Right renal pelvis (tissue), 4 donors: ENCODE data around the gene PLCB4. TPM values are rescaled to one million over a fixed set of nuclear protein-coding genes. Genes with fewer than 3 reads are reported as not detected.

Experiments used
- DNase-seq, 4 donors: peaks; one replicate each; pipeline ENCODE4 v3.0.0-alpha.2; 2013; ENCODE audit warnings: low read depth in 4 of 4, low spot score in 3 of 4, missing footprints in 1 of 4
- polyA plus RNA-seq, 4 donors: library from polyadenylated mRNA; unstranded; fragments of 120-200 nt; gene quantifications; one replicate each; pipeline ENCODE4 v1.2.1, GENCODE V29; 2013; ENCODE audit not compliant: insufficient read length in 4 of 4

The PLCB4 gene
- polyA plus RNA-seq, 4 donors, result 12.2 to 15.1 (median 14.0) TPM

DNA sequence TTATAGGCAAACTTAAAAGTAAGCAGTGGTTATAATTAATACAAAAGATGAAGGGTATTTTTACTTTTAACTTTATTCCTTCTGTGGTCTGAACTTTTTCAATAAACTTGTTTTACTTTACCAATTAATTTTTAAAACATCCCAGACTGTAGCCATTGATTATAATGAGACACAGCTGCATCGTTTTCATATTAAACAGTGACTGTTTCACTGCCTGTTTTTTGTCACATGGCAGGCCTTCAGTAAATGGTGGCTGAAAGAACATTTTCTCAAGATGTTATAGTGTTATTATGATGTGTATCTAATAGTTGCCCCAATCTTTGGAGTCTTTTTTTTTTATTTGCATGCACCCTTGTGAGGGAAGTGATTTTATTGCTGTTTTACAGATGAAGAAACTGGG, 95.1 kb downstream of the PLCB4 start:
- DNase-seq, result no peak

DNA sequence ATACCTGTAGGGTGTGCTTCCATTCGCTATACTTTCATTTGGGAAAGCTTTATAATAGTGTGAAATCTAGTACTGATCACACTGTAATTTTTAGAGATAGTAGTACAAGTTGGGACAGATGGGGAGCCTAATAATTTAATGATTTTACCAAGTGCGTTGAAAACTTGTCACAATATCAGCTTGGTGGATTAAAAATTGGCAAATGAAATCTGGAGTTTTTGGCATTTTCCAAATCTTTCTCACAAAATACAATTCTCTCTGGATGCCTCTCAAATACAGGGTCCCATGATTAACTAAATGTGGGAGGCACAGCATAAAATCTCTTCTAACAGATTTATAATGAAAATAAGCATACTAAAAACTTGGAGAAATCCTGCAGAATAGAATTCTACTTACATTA, 96.4 kb downstream of the PLCB4 start:
- no peak for DNase-seq

DNA sequence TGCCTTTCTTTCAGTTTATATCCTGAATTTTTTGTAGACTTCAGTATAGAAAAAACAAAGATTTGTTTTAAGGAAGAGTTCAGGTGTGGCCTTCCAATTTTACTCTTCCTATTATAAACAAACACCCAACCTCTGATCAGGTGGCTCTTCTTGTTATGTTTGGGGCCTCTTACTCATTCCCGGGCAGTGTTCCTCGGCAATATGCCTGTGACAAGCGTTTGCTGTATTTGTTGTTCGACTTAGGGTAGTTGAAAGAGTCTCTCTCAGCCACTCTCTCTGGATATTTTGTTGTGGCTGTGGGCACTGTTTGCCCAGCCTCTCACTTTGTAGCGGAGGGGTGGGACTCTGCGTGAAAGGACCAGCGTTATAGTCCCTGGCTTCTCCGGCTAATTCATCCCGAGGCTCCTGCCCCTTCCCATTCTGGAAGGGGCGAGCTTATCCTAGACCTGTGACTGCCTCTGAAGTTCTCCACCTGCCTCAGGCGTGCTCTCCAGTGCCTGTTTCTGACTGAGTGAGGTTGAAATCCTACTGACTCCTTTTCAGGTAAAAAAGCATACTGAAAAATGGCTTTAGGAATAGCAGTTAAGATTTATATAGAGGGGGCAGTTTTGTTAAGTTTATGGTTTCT, 97.4 kb downstream of the PLCB4 start:
- no peak for DNase-seq

DNA sequence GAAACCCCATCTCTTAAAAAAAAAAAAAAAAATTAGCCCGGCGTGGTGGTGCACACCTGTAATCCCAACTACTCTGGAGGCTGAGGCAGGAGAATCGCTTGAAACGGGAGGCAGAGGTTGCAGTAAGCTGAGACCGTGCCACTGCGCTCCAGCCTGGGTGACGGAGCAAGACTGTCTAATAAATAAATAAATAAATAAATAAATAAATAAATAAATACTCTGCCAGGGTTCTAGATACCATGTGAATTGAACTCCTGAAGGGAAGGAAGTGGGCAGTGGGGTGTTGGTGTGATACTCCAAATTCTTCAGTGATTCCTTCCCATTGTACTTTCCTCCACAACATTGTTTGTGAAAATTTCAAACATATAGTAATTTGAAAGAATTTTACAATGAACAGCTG, 100.5 kb downstream of the PLCB4 start:
- no peak for DNase-seq

GRCh38 chr20:9172851-9173250, 104.0 kb downstream of the PLCB4 start:
- peak in 1 of 4 donors; percentile 11 for DNase-seq

- DNase-seq, result no peak
Observed at GRCh38 chr20:9177278-9177677, 108.4 kb downstream of the PLCB4 start.

DNA sequence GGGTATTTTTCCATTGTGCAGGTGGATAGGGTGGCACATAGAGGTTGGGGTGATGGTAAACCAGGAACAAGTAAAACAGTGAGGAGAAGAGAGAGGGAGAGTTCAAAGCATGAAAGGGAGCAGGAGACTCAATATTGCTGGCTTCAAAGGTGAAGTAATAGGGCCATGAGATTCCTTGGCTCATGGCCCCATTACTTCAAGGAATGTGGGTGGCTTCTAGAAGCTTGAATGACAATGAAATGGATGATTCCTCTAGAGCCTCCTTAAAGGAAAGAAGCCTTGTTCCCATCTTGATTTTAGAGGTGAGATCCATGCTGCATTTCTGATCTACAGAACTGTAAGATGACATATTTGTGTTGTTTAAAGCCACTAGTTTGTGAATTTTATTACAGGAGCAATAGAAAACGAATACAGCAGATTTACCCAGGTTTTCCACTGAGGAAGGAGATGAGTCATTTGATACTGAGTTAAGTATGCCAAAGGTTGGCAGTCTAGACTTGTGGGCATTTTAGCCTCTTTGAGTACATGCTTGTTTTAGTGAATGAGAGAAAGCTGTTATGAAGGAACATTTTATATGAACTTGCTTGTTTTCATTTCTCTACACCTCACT, 110.4 kb downstream of the PLCB4 start:
- DNase-seq, result no peak

DNA sequence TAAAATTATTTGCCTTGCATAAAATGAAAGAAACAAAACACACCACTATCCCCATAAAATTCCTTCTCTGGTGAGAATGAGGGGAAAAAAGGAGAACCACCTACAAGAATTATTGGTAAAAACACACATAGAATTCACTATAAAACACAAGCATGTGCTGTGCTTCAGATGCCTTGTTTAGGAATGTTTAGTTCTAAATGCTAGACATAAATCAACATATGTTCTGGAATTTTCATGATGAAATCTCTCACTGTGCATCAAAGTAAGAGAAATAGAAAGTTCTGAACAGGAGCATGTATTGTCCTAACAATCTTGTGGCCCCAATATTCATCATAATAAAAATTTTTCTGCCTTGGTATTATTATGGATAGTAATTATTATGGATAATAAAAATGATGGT, 111.0 kb downstream of the PLCB4 start:
- no peak for DNase-seq

DNA sequence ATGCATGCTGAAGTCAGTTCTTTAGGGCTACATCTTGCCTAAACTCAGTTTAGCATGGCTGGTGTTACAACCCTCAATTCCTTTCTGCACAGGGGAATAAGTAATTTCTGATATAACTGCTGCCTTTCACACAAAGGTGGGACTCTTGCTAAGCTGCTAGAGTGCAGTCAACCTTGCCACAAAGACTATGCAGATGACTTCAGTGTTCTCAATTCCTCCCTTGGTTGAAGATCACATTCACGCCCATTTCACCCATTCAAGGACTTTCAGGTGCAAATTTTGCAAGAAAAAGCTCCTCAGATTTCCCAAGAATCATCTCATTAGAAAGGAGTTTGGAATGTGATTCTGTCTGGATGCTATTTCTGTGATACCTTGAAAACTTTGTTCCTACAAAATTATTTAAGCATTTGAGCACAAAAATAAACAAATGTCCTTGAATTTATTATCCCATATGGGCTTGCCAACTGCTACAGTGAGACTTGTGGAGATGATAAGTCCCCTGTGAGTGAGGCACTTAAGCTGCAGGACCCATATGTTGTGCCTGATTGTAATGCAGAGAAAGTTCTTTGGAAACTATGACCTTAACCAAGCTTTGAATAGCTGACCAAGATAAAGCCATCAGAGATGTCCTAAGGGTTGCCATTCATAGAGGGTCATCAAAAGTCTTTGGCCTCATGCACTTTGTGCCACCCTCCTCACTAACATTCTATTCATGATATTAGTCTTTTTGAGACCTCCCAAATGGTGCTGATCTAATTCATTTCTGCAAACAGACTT, 111.8 kb downstream of the PLCB4 start:
- no peak for DNase-seq

DNA sequence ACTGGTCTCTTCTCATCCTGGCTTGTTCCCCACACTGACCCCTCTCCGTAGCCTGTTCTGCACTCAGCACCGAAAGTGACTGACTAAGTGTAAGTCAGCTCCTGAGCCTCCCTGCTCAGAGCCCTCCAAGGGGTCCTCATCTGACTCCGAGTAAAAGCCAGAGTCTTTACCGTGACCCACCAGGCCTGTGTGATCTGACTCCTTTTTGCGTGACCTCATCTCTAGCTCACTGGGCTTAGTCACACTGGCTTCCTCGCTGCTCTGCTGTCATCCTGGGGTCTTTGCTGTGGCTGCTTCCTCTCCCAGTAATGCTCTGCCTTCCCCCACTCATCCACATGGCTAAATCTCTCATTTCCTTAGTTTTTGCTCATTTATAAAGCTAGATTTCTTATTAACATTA, 116.6 kb downstream of the PLCB4 start:
- DNase-seq, result no peak

DNA sequence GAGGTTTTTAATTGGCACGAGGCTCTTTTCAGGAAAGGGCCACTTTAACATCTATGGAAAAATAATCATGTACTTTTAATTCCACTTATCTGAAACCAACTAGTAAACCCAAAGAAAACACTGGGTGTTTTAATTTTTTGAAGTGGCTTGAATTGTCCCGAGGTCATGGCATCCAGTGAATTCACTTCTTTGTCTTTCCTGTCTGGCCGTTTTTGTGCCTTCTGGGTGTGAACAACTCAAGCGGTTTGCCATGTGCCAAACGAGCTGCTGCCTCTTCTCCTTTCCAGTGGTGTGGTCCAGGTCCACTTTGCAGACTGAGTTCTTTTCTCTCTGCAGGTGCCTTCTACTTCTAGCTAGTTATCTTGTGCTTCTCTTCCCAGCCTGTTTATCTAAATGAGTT, 117.5 kb downstream of the PLCB4 start:
- no peak for DNase-seq

DNA sequence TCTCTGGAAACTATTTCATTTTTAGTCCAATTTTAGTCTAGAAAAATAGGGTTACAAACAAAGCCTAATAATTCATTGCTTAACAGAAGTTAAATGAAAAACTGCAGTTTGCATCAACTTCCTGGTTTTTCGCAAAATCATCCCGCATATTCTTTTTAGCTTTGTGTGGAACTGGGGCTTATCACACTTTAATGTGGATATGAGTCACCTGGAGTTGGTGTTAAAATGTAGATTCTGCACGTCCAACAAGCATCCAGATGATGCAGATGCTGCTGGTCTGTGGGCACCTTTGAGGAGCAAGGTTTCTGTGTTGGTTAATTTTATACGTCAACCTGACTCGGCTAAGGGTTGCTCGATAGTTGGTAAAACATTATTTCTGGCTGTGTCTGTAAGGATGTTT, 126.1 kb downstream of the PLCB4 start:
- no peak for DNase-seq

- no peak for DNase-seq
Observed at GRCh38 chr20:9196110-9196509, 127.2 kb downstream of the PLCB4 start.

GRCh38 chr20:9198460-9198859, 129.6 kb downstream of the PLCB4 start:
- no peak for DNase-seq

DNA sequence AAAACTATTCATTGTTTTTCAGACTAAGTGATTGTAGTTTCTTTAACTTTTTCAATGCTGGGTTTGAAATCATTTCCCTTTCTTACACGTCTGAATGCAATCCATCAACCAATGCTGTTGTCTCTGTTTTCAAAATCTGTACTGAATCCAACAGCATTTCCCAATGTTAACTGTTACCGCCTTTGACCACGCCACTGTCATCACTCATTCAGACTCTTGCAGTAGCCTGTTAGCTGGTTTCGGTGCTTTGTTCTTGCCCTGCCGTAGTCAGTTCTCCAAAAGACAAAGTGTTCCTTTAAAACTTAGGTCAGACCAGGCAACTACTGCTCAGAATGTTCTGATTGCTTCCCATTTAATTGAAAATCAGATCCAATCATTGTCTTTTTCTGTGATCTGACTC, 131.3 kb downstream of the PLCB4 start:
- DNase-seq, result no peak

DNA sequence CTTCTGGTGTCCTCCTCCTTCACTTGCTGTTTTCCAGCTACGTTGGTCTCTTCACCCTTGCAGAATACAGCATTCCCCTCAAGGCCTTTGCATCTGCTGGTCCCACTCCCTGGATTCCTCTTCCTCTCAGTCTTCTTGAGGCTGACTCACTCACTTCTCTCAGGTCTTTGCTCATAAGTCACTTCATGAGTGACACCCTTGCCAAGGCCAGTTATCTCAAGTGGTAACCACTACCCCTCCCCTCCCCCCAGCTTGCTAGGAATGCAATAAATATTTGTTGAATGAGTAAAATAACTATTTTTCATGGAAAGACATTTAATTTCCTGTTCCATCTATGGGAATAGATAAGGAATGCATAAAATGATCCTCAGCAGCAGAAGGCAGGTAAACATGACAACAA, 131.7 kb downstream of the PLCB4 start:
- DNase-seq, result no peak

DNA sequence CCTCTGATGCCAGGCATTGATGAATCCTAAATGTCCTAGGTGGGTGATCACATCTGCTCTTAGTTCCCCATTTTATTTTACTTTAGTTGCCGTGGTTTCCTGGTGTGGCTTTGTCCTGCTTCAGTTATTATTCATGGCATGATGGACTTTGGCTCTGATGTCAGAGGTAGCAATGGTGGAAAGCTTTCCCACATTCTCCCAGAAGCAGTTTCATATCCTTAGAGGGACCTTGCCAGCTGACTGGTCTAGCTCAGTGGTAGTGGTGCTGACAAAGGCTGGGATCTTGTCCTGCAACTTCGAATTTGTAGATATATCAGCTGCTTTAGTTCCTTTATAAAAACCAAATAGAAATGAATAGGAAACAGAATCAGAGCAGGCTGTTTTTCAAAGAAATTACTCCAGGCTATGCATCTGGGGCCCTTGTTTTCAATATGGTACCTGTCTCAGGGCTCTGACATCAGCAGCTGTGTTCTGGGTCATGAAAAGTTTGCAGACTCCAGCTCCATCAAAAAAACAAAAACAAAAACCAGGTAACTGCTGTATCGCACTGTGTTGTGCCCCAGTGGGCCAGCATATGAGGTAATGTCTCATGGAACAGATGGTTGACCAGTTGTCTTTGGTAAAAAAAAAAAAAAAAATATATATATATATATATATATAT, 133.7 kb downstream of the PLCB4 start:
- DNase-seq, result no peak

DNA sequence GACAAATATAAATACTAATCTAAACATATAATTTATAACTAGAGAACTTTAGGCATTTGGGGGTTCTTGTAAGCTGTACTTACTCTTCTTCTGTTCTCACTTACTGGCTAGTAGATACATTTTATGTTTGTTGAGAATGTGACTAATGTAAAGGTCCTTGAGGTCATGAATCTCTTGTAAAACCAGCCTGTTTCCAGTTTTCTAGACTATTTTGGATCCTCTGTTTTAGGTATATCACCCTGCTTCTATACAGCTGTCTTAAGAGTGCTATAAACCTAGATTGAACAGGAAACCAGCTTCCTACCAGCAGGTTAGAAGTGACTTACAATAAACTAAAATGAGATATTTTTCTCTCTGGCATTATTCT, 134.2 kb downstream of the PLCB4 start:
- DNase-seq, result no peak

GRCh38 chr20:9204979-9205378, 136.1 kb downstream of the PLCB4 start:
- no peak for DNase-seq

GRCh38 chr20:9206486-9206885, 137.6 kb downstream of the PLCB4 start:
- no peak for DNase-seq

DNA sequence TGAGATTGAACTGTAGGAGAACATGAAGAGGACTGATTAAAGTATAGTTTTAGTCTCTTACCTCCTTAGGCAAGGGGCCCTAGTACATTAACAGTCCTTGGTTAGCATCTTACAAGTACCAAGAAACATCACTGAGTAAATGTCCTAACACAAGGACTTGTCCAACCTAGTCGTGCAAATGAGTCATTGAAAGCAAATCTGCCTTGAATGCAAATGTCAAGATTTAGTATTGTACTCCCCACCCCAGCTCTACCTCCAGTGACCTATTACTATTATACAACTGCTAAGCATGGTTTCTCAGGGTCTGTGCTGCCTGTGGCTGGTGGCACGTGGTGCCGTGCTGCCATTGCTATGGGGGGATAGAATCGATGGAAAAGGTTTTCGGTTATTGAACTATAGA, 138.4 kb downstream of the PLCB4 start:
- DNase-seq, result no peak

DNA sequence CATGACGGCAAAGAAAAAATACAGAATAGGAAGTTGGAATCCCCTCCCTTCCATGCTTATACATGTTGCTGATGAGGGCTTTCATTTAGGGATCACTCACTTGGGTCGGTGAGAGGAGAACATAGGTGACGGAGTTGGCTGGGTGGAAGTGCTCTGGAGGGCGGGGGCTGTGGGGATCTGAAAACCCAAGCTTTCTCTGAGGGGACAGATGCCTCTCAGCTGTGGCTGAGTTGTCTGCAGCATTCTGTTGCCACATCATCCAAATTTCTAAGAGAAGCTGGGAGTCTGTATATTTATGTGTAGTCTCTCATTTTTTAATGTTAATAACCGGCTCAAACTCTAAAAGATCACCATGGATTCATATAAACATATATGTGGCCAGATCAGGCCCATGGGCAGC, 141.5 kb downstream of the PLCB4 start:
- DNase-seq, result no peak
